GM12873 (cell line): ENCODE results near the gene FBXL5.

Experiments used
- TF ChIP-seq, protein P1 (sequence below): IDR thresholded peaks from 2 replicates; pipeline ENCODE4 v1.5.1; 2012; ENCODE audit warnings: low read depth, mild to moderate bottlenecking, moderate library complexity, low read length, control low read depth; ENCODE audit not compliant: insufficient read depth; ENCODE audit errors: missing control alignments

Gene FBXL5

DNA sequence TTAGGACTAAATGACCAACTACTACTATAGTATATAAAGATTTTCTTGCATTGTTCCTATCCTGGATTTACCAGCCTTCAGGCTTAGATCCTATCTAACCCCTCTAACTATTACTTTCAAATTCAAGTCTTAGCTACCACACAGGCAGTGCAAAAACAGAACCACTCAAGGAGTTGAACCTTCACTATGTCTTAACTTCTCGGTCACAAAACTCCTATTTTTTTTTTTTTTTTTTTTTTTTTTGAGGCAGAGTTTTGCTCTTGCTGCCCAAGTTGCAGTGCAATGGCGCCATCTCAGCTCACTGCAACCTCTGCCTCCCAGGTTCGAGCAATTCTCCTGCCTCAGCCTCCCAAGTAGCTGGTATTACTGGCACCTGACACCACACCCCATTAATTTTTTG lies 20.2 kb upstream of the FBXL5 start:
- TF ChIP-seq, protein P1, sequence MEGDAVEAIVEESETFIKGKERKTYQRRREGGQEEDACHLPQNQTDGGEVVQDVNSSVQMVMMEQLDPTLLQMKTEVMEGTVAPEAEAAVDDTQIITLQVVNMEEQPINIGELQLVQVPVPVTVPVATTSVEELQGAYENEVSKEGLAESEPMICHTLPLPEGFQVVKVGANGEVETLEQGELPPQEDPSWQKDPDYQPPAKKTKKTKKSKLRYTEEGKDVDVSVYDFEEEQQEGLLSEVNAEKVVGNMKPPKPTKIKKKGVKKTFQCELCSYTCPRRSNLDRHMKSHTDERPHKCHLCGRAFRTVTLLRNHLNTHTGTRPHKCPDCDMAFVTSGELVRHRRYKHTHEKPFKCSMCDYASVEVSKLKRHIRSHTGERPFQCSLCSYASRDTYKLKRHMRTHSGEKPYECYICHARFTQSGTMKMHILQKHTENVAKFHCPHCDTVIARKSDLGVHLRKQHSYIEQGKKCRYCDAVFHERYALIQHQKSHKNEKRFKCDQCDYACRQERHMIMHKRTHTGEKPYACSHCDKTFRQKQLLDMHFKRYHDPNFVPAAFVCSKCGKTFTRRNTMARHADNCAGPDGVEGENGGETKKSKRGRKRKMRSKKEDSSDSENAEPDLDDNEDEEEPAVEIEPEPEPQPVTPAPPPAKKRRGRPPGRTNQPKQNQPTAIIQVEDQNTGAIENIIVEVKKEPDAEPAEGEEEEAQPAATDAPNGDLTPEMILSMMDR, result no peak

DNA sequence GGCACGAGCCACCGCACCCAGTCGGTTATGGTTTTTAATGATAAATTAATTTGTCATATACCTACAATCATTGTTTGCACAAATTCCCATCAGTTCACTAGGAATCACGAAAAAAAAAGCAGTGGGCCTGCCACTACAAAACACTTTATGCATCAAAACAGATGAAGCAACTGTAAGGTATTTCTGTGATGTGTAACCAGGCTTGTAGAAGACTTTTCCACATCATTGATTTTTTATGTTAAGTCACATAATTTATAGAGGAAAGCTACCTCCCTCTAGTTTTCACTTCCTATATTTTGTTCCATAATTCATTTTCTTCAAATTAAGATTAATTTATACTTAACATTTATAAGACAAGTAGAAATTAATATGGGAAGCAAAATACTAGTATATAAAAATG lies 19.8 kb upstream of the FBXL5 start:
- TF ChIP-seq, protein P1, result no peak

DNA sequence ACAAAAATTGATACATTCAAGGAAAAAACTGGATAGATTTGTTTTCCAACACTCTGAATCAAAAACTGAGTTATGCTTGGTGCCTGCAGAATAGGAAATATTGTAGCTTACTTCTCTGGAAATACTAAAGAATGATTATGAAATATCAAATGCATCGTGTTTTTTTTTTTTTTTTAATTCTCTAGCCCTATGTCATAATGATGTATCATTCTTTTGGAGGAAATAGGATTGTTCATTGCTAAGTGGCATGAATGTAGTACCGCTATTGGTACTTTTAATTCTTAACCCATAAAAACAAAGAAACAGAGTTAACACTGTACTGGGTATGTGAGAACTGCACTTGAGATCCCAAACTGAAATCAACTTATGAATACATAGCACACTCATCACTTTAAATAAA lies 18.9 kb upstream of the FBXL5 start:
- TF ChIP-seq, protein P1, result no peak

DNA sequence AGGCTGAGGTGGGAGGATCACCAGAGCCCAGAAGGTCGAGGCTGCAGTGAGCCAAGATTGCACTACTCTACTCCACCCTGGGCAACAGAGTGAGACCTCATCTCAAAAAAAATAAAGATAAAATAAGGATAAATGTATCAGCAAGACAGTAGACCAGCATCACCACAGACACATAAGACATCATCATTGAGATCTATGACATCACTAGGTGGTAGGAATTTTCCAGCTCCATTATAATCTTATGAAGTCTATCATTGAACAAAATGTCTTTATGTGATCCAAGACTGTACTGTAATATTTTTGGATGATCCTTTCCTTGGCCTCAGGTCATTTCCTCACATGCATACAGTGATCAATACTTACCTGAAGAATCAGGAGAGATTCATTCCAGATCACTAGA lies 18.2 kb upstream of the FBXL5 start:
- TF ChIP-seq, protein P1, result no peak

DNA sequence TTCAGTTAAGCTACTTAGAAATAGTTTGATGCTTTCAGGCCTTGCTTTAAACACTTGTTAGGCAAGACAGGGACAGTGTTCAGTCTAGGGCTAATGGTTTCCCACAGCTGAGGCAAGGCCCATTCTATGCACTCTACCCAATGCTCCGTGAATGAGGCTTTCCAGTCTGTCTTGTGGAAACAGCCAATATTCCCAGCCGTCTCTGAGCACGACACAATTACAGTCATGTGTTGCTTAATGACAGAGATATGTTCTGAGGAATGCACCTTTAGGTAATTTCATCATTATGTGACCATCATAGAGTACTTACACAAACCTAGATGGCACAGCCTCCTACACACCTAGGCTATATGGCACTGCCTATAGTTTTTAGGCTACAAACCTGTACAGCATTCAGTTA lies 16.9 kb upstream of the FBXL5 start:
- TF ChIP-seq, protein P1, result no peak

DNA sequence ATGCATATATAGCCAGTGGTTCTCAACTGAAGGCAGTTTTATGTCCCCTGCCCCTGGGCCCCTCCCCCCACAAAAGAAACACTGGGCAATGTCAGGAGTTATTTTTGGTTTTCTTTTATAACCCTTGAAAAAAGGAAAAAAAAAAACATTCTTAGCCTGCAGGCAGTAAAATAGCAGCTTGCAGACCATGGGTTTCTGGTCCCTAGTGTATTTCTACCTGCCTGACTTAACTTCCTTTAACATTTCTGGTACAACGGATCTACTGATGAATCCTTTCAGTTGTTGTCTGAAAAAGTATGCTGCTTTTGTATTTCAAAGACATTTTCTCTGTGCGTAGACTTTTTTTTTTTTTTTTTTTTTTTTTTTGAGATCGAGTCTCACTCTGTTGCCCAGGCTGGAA lies 15.4 kb upstream of the FBXL5 start:
- TF ChIP-seq, protein P1, result no peak

DNA sequence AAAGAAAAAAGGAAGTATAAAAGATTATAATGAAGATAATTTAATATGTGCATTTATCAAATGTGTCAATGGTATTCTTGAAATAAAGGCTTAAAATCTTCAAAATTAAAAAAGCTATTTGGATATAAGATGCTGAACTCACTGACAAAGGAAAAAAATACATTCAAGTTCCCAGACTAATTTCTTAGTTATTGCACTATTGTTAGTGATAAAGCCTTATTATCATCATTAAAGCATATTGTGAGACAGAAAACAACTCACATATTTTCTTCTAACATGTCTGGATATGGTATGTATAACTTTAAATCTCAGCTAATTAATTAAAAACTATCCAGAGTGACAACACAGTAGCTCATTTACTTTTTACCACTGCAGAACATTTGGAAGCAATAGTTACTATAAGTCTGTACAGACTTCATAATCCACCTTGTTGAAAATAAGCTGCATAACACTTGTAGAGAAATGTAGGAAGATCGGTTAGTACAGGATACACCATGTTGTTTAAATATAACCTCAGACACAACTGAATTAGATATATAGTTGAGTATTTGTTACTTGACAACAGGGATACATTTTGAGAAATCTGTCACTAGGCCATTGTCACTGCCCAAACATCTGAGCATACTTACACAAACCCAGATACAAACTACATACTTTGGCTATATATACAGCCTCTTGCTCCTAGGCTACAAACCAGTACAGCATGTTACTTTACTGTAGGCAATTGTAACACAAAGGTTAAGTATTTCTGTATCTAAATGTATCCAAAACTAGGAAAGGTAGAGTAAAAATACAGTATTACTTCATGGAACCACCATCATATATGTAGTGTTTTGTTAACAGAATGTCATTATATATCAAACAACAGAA lies 13.6 kb upstream of the FBXL5 start:
- TF ChIP-seq, protein P1, result no peak
